Measurements from ENCODE around the gene HTR4. TPM values are rescaled to one million over a fixed set of nuclear protein-coding genes. Genes with fewer than 3 reads are reported as not detected.

HTR4 gene
- total and polyA plus RNA-seq, 2 donors (not counting 3 experiments of a cell fraction or from before 2014, with no cell fraction given), result not detected

DNA sequence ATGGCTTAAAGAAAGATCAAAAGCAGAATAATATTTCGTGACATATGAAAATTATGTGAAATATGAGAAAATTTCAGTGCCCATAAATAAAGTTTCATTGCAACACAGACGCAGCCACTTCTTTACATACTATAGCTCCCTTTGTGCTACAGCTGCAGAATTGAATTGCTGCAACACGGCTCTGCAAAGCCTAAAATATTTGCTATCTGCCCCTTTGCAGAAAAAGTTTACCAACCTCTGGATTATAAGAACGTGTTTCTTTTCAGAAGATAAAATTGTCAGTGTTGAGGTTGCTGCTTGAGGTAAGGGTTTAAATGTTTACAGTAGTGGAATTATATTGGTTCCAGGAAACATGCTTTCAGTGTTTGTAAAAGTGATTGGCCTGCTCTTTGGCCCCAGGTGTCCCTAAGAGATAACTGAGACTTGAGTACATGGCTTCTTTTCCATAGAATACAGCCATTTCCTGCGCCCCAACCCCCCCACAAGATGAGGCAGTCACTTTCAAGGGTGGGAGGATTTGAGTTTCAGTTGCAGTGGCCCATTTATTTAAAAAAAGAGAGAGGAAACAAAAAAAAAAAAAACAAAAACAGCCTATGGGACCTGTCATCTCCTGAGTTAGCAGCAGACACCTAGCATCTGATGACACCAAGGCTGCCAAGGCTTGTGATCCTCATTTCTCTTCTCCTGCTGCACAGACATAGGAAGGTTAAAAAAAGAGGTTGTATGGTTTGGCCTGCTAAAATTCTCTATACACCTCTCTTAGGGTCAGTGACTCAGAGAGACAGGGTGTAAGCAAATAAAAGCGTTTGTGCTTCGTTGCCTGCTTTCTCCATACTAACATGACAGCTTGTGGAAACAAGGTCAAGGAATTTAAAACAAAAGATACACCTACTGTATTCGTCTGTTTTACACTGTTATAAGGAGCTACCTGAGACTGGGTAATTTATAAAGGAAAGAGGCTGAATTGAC, 28.0 kb upstream of the HTR4 start:
- POLR2A ChIA-PET, result no interaction called here
- Histone ChIP-seq H3K4me3 (replicated peaks in 1 of 3; ENCODE audit: insufficient read depth in 1 of 3, low read depth in 1 of 3, low read length in 3 of 3) (no peak overlapping the region), H3K27me3 (ENCODE audit: control insufficient read depth in 2 of 2, insufficient read depth in 2 of 2, low read length in 2 of 2) (peaks cover 0 to 4% of the 10 kb centered on the region in 2 experiments), H3K79me2 (ENCODE audit: control insufficient read depth, insufficient read depth, low read length) (no peaks in the 10 kb centered on the region), H4K20me1 (replicated peaks; ENCODE audit: control insufficient read depth, extremely low read depth, insufficient read depth, low read length) (no peaks in the 10 kb centered on the region), H3K9me3 (replicated peaks; ENCODE audit: control insufficient read depth, insufficient read depth, low read length) (no peaks in the 10 kb centered on the region), H3K4me2 (ENCODE audit: insufficient read depth, low read length) (no peak overlapping the region), H2AFZ (ENCODE audit: low read depth, low read length) (no peak overlapping the region), H3K36me3 (ENCODE audit: control insufficient read depth in 2 of 2, extremely low read depth in 1 of 2, insufficient read depth in 2 of 2, low read length in 2 of 2) (no peaks in the 10 kb centered on the region), H3K9me1 (replicated peaks; ENCODE audit: control insufficient read depth, extremely low read depth, insufficient read depth, low read length) (no peaks in the 10 kb centered on the region), H3K9ac (replicated peaks; ENCODE audit: extremely low read depth, insufficient read depth, low read length) (no peak overlapping the region), H3K4me1 (ENCODE audit: control insufficient read depth, extremely low read depth, insufficient read depth, low read length) (no peaks in the 10 kb centered on the region), H3K27ac (ENCODE audit: insufficient read depth, low read depth, low read length) (no peak overlapping the region)
- BruUV-seq (replicated peaks), result no TSS peak
- DNase-seq (ENCODE audit: low read depth, low spot score), result no peak
- FAIRE-seq, result no peak
- CTCF ChIA-PET, result no interaction called here
- dilution Hi-C loops (cut with MboI; ENCODE audit: extremely low pct_ligation_motif_present, low sequenced_read_pairs) (no loop called here), intact Hi-C loops (cut with micrococcal nuclease) (loop anchor here (10.0 kb wide), 1 partner anchor 388 kb away; no protein-coding TSS in a partner anchor)
- no peak for TF ChIP-seq POLR2AphosphoS5 (IDR thresholded peaks at IDR 0.05; ENCODE audit: insufficient read depth, low read depth, low read length)
- no peak for TF ChIP-seq GATA2 (IDR thresholded peaks at IDR 0.05; ENCODE audit: insufficient read depth, insufficient read length, low read depth, low read length)
- no peak for TF ChIP-seq JUN (IDR thresholded peaks at IDR 0.05; ENCODE audit: borderline replicate concordance, insufficient read depth, insufficient read length, low read depth)

DNA sequence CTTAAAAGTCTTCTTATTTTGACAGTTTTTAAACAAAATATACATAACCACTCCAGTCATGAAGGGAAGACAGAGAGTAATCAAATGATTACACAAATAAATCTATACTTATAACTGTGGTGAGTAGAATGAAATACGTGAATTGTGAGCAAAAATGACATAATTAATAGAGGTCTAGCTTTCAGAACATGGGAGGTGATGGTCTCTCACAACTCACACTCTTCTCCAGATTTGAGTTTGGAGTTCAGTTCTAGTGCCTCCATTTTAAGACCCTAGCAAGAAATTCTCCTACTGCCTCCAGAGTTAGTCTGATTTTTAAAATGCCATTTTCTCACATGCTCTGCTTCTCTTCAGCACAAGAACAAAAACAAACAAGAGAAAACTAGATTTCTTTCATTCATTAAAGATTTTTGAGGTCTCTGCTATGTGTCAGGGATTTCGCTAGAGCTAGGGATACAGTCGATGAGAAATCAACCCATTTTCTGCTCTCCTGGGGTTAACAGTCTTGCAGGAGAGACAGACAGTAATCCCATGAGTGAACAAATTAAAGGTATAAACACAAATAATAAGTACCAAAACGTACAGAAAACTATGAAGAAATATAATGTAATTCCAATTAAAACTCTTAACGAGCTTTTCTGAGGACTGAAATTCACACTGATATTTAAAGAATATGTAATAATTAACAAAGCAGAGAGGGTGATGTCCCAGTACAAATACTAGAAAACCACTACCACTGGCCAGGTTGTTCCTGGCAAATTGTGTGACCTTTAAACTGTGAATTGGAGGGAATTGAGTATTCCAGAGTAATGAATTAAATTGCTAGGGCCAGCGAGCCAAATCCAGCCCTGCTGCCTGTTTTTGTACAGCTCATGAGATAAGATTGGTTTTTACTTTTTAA, 27.1 kb upstream of the HTR4 start:
- H3K4me2 ChIP-seq (ENCODE audit: insufficient read depth, low read length), result no peak overlapping the region
- dilution Hi-C loops (cut with MboI; ENCODE audit: extremely low pct_ligation_motif_present, low sequenced_read_pairs), result no loop called here
- CTCF ChIA-PET, result no interaction called here
- TF ChIP-seq, protein P1, sequence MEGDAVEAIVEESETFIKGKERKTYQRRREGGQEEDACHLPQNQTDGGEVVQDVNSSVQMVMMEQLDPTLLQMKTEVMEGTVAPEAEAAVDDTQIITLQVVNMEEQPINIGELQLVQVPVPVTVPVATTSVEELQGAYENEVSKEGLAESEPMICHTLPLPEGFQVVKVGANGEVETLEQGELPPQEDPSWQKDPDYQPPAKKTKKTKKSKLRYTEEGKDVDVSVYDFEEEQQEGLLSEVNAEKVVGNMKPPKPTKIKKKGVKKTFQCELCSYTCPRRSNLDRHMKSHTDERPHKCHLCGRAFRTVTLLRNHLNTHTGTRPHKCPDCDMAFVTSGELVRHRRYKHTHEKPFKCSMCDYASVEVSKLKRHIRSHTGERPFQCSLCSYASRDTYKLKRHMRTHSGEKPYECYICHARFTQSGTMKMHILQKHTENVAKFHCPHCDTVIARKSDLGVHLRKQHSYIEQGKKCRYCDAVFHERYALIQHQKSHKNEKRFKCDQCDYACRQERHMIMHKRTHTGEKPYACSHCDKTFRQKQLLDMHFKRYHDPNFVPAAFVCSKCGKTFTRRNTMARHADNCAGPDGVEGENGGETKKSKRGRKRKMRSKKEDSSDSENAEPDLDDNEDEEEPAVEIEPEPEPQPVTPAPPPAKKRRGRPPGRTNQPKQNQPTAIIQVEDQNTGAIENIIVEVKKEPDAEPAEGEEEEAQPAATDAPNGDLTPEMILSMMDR (IDR thresholded peaks at IDR 0.05; ENCODE audit: extremely low read depth in 1 of 2, insufficient read depth in 1 of 2, low read depth in 1 of 2, low read length in 2 of 2), result no peak
- TF ChIP-seq, protein P2, sequence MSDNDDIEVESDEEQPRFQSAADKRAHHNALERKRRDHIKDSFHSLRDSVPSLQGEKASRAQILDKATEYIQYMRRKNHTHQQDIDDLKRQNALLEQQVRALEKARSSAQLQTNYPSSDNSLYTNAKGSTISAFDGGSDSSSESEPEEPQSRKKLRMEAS (IDR thresholded peaks at IDR 0.05; ENCODE audit: insufficient read depth, insufficient read length), result no peak
- TF ChIP-seq JUN (IDR thresholded peaks at IDR 0.05; ENCODE audit: borderline replicate concordance, insufficient read depth, insufficient read length, low read depth) (no peak), MYC (IDR thresholded peaks at IDR 0.05; ENCODE audit: low read depth, low read length) (no peak), FOS (IDR thresholded peaks at IDR 0.05; ENCODE audit: borderline replicate concordance, insufficient read depth, low read length) (no peak), POLR2A (IDR thresholded peaks at IDR 0.05; ENCODE audit: low read depth, low read length) (no peak), POLR2AphosphoS5 (IDR thresholded peaks at IDR 0.05; ENCODE audit: insufficient read depth, low read depth, low read length) (no peak), GATA2 (IDR thresholded peaks at IDR 0.05; ENCODE audit: insufficient read depth, insufficient read length, low read depth, low read length) (no peak), EZH2 (IDR thresholded peaks at IDR 0.05; ENCODE audit: borderline replicate concordance, low read depth, low read length, severe bottlenecking) (no peak)
- BruUV-seq (replicated peaks), result no TSS peak
- no peaks in the 10 kb centered on the region for H3K79me2 ChIP-seq (ENCODE audit: control insufficient read depth, insufficient read depth, low read length)
- H3K9me3 ChIP-seq (replicated peaks; ENCODE audit: control insufficient read depth, insufficient read depth, low read length), result no peaks in the 10 kb centered on the region
- no peaks in the 10 kb centered on the region for H3K9me1 ChIP-seq (replicated peaks; ENCODE audit: control insufficient read depth, extremely low read depth, insufficient read depth, low read length)
- no peaks in the 10 kb centered on the region for H4K20me1 ChIP-seq (replicated peaks; ENCODE audit: control insufficient read depth, extremely low read depth, insufficient read depth, low read length)
- no peaks in the 10 kb centered on the region for H3K4me1 ChIP-seq (ENCODE audit: control insufficient read depth, extremely low read depth, insufficient read depth, low read length)
- FAIRE-seq, result no peak
- H3K4me3 ChIP-seq (replicated peaks in 1 of 3; ENCODE audit: insufficient read depth in 1 of 3, low read depth in 1 of 3, low read length in 3 of 3), result no peak overlapping the region
- H3K27ac ChIP-seq (ENCODE audit: insufficient read depth, low read depth, low read length), result no peak overlapping the region
- intact Hi-C loops (cut with micrococcal nuclease), result loop anchor here (10.0 kb wide), 1 partner anchor 387 kb away; no protein-coding TSS in a partner anchor
- POLR2A ChIA-PET, result no interaction called here
- H3K27me3 ChIP-seq (ENCODE audit: control insufficient read depth in 2 of 2, insufficient read depth in 2 of 2, low read length in 2 of 2), result peaks cover 0 to 4% of the 10 kb centered on the region in 2 experiments
- no peak overlapping the region for H3K9ac ChIP-seq (replicated peaks; ENCODE audit: extremely low read depth, insufficient read depth, low read length)
- H3K36me3 ChIP-seq (ENCODE audit: control insufficient read depth in 2 of 2, extremely low read depth in 1 of 2, insufficient read depth in 2 of 2, low read length in 2 of 2), result no peaks in the 10 kb centered on the region
- H2AFZ ChIP-seq (ENCODE audit: low read depth, low read length), result no peak overlapping the region
- no peak for DNase-seq (ENCODE audit: low read depth, low spot score)
